Activated CD4-positive, alpha-beta memory T cell treated with anti-CD3 and anti-CD28 coated beads, Interleukin-2, amount 10 ng/mL, durations not matched to agents 7 days and 5 days (primary cell): ENCODE data around the gene CBARP. TPM values are rescaled to one million over a fixed set of nuclear protein-coding genes. Genes with fewer than 3 reads are reported as not detected.

Source experiments
- CTCF ChIA-PET: fragments of 350-600 bp; sonication (Branson Sonifier 250); formaldehyde crosslinking; loops from one replicate; lab custom pipeline; 2021; ENCODE audit warnings: antibody characterized with exemption, inconsistent platforms; lab: Charles Lee
- POLR2A ChIA-PET: fragments of 350-600 bp; sonication (Branson Sonifier 250); formaldehyde crosslinking; loops from one replicate; lab custom pipeline; 2021; ENCODE audit warnings: antibody characterized with exemption; lab: Charles Lee
- DNase-seq: peaks from one replicate; pipeline ENCODE4 v3.0.0-alpha.2; 2020
- H3K27ac Mint-ChIP-seq: one replicate; pipeline ENCODE4 v1.8.0; 2021; ENCODE audit warnings: mild to moderate bottlenecking, mixed read lengths
- H3K27me3 Mint-ChIP-seq: one replicate; pipeline ENCODE4 v1.8.0; 2021; ENCODE audit warnings: mixed read lengths
- H3K36me3 Mint-ChIP-seq: one replicate; pipeline ENCODE4 v1.8.0; 2021; ENCODE audit warnings: low read depth, mixed read lengths
- H3K4me1 Mint-ChIP-seq: one replicate; pipeline ENCODE4 v1.8.0; 2021; ENCODE audit warnings: mixed read lengths
- H3K4me3 Mint-ChIP-seq: one replicate; pipeline ENCODE4 v1.8.0; 2021; ENCODE audit warnings: mild to moderate bottlenecking, mixed read lengths
- H3K9me3 Mint-ChIP-seq: one replicate; pipeline ENCODE4 v1.8.0; 2021; ENCODE audit warnings: mixed read lengths
- total RNA-seq, 2 experiments: library from RNA; stranded (reverse); gene quantifications; one replicate each; pipeline ENCODE4 v1.2.3, GENCODE V29; 2021

The CBARP gene
- total RNA-seq, 2 experiments from 2014 or later: 0.35 to 0.55 TPM

DNA sequence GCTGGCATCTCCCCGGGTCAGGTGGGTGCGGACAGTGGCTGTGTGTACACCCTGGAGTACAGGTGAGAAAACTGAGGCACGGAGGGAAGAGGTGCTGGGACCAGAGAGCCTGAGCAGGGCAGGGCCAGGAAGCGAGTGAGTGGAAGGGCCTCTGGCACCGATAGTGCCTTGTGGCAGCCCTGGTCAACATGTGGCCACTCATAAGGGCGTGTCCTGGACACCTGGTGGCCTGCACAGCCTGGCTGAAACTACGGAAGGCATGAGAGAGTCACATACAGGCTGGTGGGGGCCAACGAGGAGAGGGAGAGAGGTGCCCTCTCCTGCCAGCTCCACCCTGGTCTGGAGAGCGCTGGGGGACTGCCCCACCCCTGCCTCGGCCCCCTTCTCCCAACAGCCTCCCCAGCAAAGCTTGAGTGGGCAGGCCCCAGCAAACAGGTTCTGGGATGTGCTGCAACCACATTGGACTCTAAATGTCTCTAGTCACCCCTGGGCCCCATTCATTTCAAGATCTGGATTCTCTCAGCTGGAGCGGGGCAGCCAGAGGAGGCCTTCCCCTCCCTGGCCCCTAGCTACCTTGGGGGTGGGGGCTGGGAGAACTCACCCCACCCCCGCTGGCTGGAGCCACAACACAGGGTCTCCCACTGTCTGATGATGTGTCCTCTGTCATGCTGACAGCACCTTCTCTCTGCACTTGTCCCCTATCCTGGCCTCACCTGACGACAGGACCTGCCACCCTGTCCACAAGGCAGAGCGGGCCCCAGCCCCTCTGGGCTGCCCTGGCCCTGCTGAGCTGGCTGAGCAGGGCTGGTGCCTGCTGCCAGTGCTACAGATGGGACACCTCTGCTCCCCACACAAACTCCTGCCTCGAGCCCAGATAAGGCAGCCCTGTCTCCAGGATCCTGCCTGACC lies 5.8 kb downstream of the CBARP start:
- H3K9me3 Mint-ChIP-seq: no peaks in the 10 kb centered on the region
- DNase-seq: no peak
- H3K27ac Mint-ChIP-seq: no peak overlapping the region
- no peak overlapping the region for H3K4me3 Mint-ChIP-seq
- H3K27me3 Mint-ChIP-seq: peaks cover 2% of the 10 kb centered on the region
- H3K4me1 Mint-ChIP-seq: no peaks in the 10 kb centered on the region
- POLR2A ChIA-PET: no interaction called here
- H3K36me3 Mint-ChIP-seq: peaks cover 4% of the 10 kb centered on the region
- CTCF ChIA-PET: no interaction called here

DNA sequence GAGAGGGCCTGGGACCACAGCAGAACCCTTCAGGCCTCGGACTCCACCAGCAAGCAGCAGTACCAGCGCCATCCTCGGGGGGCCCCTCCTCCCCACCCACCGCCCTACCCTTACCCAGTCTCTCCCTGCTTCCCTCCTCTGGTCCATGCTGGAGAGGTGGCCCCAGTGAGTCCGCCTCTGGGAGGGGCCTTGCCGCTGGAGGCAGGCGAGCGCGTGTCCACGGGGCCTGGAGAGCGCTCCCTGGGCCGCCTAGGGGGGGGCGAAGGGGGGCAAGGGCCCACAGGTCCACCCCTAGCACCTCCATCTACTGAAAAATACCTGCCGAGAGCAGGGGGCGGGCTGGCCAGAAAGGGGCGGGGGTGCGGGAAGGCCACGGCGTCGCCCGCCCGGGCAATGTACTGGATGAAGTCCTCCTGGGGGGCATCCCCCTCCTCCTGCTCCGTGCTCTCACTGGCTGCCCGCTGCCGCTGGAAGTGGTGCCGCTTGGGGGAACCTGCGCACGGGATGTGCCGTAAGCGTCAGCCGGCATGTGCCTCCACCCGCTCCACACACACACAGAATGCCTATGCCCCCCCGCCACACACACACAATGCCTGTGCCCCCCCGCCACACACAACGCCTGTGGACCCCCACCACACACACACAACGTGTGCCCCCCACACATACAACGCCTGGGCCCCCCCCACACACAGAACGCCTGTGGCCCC lies 6.9 kb downstream of the CBARP start:
- Mint-ChIP-seq H3K27ac (no peak overlapping the region), H3K36me3 (peaks cover 4% of the 10 kb centered on the region), H3K4me1 (no peaks in the 10 kb centered on the region), H3K4me3 (no peak overlapping the region), H3K9me3 (no peaks in the 10 kb centered on the region), H3K27me3 (peaks cover 1% of the 10 kb centered on the region)
- POLR2A ChIA-PET: no interaction called here
- CTCF ChIA-PET: no interaction called here
- DNase-seq: no peak

DNA sequence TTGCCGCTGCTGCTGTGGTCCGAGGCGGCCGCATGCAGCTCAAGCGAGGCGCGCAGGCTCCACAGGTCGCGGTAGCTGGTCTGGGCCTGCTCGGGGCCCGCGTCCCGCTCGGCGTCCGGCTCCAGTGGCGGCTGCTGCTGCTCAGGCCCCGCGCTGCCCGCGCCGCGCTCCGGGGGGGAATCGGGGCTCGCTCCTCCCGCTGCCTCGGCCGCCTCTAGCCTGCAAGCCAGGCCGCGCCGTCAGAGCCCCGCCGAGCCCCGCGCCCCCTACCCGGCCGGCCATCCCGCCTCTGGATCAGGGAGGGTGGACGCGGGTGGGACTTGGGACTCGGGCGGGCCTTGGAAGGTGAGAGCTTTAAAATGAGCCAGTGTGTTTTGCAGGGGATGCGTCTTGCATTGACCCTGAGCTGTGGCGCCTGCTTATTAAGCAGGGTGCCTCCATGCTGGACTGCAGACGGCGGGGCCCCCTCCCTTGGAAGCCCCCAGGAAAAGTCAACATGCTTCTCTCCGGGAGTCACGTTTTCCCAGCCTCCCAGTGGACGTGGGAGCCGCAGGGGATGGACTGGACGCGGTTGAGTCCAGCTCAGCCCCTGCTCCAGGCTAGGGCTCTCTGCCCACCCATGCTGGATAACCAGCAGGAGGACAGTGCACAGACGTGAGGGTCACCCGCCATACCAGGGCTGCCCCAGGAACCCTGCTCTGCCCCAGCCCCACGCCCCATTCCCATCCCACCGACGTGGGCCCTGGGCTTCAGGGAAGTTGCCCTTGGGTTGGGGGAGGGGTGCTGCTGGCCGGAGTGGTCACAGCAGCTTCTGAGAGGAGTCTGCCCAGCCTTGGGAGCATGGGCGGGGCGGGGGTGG lies 7.7 kb downstream of the CBARP start:
- Mint-ChIP-seq H3K9me3 (no peaks in the 10 kb centered on the region), H3K4me1 (no peaks in the 10 kb centered on the region), H3K27me3 (no peaks in the 10 kb centered on the region), H3K27ac (no peak overlapping the region), H3K4me3 (no peak overlapping the region), H3K36me3 (peaks cover 4% of the 10 kb centered on the region)
- DNase-seq: no peak
- ChIA-PET POLR2A (no interaction called here), CTCF (no interaction called here)

DNA sequence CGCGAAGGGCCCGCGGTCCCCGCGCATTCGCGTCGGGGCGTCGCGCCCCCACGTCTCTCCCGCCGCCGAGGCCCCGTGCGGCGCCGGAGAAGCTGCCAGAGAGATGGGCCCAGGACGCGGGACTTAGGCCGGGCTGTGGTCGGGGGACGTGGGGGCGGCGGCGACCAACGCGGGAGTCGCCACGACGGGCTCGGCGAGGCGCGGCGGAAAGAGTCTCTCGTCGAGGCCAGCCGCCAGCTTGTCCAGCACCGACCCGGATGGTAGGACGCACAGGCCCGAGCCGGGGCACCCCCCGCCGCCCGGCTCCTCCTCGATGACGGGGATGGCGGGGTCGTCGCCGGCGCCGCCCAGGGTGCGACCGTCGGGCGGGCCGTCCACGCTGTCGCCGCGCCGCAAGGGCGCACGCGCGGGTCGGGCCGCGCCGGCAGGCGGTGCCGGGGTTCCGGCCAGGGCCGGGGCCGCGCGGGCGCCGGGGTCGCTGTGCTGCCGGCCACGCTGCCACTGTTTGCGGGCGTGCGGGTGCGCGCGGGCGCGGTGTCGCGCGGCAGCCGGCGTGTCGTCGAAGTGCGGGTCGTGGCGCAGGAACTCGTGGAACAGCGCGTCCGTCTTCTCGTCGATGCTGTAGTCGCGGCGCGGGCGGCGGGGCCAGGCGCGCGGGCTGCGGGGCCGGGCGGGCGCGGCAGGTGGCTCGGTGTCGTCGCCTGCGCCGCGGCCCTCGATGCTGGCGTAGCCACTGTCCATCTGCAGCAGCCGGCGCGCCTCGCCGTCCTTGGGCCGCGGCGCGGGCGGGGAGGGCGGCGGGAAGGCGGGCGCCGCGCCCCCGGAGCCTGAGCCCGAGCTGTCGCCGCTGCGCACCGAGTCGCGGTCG lies 8.5 kb downstream of the CBARP start:
- Mint-ChIP-seq H3K27ac (no peak overlapping the region), H3K9me3 (no peaks in the 10 kb centered on the region), H3K36me3 (peaks cover 4% of the 10 kb centered on the region), H3K4me3 (no peak overlapping the region), H3K4me1 (no peaks in the 10 kb centered on the region), H3K27me3 (no peaks in the 10 kb centered on the region)
- no peak for DNase-seq
- ChIA-PET POLR2A (no interaction called here), CTCF (no interaction called here)

DNA sequence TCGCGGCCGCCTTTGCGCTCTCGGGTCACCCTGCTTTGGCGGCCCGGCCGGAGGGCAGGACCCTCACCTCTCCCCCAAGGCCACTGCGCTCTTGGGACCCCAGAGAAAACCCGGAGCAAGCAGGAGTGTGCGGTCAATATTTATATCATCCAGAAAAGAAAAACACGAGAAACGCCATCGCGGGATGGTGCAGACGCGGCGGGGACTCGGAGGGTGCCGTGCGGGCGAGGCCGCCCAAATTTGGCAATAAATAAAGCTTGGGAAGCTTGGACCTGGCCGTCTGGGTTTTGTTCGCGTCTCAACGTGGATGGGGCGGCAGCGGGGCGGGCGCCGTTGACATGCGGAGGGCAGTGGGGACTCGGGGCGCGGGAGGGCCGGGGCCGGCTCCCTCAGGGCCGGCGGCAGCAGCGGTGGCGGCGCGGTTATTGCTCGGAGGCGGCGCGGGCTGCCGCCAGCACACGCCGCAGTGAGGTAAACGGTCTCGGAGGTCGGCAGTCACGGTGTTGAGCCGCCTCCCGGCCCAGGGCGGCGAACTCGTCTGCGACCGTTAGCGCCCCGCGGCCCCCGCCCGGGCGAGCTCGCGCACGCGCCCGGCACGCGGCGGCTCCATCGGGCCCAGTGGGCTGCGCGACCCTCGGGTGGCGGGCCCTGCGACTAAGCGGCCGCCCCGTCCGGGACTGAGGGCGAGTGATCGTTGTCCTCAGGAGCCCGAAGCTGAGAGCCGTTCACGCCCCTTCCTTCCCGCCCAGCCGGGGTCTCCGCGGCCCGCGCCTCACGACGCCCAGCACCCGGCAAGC lies 9.4 kb downstream of the CBARP start:
- no peaks in the 10 kb centered on the region for H3K27me3 Mint-ChIP-seq
- POLR2A ChIA-PET: no interaction called here
- H3K27ac Mint-ChIP-seq: no peak overlapping the region
- CTCF ChIA-PET: no interaction called here
- H3K9me3 Mint-ChIP-seq: no peaks in the 10 kb centered on the region
- H3K4me3 Mint-ChIP-seq: no peak overlapping the region
- peaks cover 4% of the 10 kb centered on the region for H3K36me3 Mint-ChIP-seq
- DNase-seq: no peak
- no peaks in the 10 kb centered on the region for H3K4me1 Mint-ChIP-seq

DNA sequence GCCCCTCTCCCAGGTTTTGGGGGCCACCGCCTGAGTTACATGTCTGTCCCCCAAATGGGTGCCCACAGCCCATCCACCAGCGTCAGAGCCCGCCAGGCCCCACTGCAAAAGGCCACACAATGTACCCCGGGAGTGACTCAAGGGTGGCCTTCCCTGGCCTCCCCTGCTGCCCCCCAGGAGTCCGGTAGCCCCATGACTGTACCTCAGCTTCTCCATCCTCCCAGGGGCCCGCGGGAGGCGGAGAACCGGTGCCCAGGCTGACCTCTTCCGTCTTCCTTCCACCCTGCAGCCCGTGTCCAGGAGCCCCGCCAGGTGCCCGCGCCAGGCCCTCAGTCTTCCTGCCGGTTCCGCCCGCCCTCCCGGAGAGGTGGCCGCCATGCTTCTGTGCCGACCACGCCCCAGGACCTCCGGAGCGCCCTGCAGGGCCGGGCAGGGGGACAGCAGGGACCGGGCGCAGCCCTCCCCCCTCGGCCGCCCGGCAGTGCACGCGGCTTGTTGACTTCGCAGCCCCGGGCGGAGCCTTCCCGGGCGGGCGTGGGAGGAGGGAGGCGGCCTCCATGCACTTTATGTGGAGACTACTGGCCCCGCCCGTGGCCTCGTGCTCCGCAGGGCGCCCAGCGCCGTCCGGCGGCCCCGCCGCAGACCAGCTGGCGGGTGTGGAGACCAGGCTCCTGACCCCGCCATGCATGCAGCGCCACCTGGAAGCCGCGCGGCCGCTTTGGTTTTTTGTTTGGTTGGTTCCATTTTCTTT lies 10.3 kb downstream of the CBARP start:
- ChIA-PET CTCF (no interaction called here), POLR2A (no interaction called here)
- no peak overlapping the region for H3K27ac Mint-ChIP-seq
- no peaks in the 10 kb centered on the region for H3K9me3 Mint-ChIP-seq
- H3K4me1 Mint-ChIP-seq: no peaks in the 10 kb centered on the region
- DNase-seq: no peak
- H3K36me3 Mint-ChIP-seq: peaks cover 4% of the 10 kb centered on the region
- H3K4me3 Mint-ChIP-seq: no peak overlapping the region
- H3K27me3 Mint-ChIP-seq: no peaks in the 10 kb centered on the region

DNA sequence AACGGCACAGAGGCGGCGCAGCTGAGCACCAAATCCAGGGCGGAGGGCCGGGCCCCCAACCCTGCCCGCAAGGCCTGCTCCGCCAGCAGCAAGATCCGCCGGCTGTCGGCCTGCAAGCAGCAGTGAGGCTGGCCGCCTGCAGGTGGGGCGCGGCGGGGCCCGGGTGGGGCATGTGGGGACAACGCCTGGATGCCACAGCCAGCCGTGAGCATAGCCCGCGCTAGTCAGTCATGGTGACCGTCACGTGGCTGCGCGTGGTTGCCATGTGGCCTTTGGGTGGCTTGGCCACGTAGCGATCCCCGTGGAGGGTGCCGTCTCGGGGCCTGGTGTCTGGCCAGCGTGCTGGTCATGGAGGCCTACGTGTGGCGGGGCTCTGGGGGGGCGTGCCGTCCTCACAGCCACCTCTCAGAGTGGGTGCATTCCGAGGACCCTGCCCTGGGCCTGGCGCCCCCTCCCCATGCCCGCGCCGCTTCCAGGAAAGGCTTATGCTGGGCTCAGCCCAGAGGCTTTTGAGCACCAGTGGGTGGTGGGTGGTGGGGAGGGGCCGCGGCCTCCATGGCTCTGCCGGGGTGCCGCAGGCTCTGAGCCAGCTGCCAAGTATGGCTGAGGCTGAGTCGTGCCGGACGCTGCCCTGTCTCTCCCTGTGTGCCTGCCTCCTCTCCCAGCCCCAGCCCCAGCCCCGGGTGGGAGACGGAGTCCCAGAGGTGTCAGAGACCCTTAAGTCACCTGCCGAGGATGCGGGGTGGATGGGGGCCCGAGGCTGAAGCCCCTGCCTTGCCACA lies 11.1 kb downstream of the CBARP start:
- H3K27ac Mint-ChIP-seq: no peak overlapping the region
- H3K4me1 Mint-ChIP-seq: no peaks in the 10 kb centered on the region
- ChIA-PET POLR2A (interaction anchor here (1.3 kb wide), 1 partner anchor 9 kb away, joined by 3 read pairs; no protein-coding TSS in a partner anchor), CTCF (no interaction called here)
- no peaks in the 10 kb centered on the region for H3K9me3 Mint-ChIP-seq
- H3K27me3 Mint-ChIP-seq: no peaks in the 10 kb centered on the region
- no peak for DNase-seq
- no peak overlapping the region for H3K4me3 Mint-ChIP-seq
- peaks cover 4% of the 10 kb centered on the region for H3K36me3 Mint-ChIP-seq

DNA sequence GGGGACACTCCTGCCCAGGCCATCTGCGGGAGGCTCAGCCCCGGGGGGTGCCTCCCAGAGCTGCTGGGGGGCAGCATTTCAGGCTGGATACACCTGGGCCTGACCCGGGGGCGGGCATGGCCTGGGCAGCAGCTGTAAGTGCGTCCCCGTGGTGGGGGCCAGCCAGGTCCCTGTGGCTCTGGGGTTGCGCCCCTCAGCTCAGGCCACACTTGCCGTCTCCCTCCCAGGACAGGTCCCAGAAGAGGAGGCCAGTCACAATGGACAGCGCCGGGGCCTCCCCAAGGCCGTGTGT lies 11.6 kb downstream of the CBARP start:
- POLR2A ChIA-PET: interaction anchor here (1.3 kb wide), 1 partner anchor 9 kb away, joined by 3 read pairs; no protein-coding TSS in a partner anchor
- CTCF ChIA-PET: no interaction called here

DNA sequence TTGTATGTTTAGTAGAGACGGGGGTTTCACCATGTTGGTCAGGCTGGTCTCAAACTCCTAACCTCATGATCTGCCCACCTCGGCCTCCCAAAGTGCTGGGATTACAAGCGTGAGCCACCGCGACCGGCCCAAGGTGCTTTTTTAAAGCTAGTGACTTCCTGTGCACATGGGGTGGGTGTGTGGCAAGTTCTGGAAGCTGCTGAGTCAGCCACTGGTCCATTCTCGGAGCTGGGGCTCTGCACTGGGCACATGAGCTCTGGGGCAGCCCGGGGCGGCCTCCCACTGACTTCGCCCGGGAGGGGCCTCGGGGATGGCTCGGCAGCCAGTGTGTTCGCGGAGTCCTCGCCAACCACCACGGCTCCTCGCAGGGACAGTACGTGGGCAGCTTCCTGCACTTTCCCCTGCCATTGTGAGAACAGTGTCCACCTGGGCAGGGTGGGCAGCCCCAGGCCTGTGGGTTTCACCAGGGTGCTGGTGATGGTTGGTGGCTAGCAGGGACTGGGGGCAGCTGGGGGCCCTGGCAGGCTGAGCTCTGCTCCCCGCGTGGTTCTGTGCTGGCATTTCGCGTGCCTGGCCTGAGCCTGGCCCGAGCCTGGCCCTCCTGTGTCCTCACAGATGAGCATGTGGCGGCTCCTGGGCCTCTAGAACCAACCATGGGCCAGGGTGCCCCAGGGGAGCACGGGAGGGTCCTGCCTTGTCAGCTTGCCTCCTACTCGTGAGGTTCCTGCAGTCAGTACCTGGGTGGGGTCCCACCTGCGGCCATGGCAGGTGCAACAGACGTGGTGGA lies 12.2 kb downstream of the CBARP start:
- Mint-ChIP-seq H3K27ac (no peak overlapping the region), H3K9me3 (no peaks in the 10 kb centered on the region), H3K27me3 (no peaks in the 10 kb centered on the region), H3K4me3 (no peak overlapping the region), H3K36me3 (peaks cover 7% of the 10 kb centered on the region), H3K4me1 (no peaks in the 10 kb centered on the region)
- no peak for DNase-seq
- POLR2A ChIA-PET: interaction anchor here (0.6 to 1.3 kb wide), 4 partner anchors 8 to 76 kb away, joined by 3 read pairs; partner anchors contain the start of gene FAM174C
- CTCF ChIA-PET: interaction anchor here (0.7 kb wide), 1 partner anchor 12 kb away, joined by 4 read pairs; no protein-coding TSS in a partner anchor

More for the DNA sequence above, 11.6 kb downstream of the CBARP start:
- no peak for DNase-seq
- Mint-ChIP-seq H3K9me3 (no peaks in the 10 kb centered on the region), H3K4me3 (no peak overlapping the region), H3K36me3 (peaks cover 4% of the 10 kb centered on the region), H3K27me3 (no peaks in the 10 kb centered on the region), H3K27ac (no peak overlapping the region), H3K4me1 (no peaks in the 10 kb centered on the region)

DNA sequence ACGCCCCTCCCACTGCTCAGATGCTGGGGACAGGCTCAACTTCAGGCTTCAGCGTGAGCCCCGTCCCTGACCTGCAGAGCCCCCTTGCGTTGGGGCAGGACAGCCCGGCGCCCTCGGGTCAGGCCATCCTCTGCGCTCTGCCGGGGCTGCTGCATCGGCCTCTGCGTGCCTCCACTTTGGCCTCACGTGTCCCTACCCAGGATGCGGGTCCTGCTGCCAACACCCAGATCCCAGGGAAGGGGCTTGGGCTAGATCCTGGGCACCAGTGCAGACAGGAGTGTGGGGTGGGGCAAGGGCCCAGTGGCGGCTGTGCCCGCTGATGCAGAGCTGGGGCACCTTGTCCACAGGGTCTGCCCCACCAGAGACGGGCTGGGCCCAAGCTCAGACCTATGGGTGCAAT lies 13.0 kb downstream of the CBARP start:
- ChIA-PET POLR2A (interaction anchor here (0.6 to 0.9 kb wide), 2 partner anchors 10 to 76 kb away, joined by 3 read pairs; no protein-coding TSS in a partner anchor), CTCF (no interaction called here)
- no peaks in the 10 kb centered on the region for H3K4me1 Mint-ChIP-seq
- H3K36me3 Mint-ChIP-seq: peaks cover 7% of the 10 kb centered on the region
- no peak overlapping the region for H3K4me3 Mint-ChIP-seq
- no peak overlapping the region for H3K27ac Mint-ChIP-seq
- H3K27me3 Mint-ChIP-seq: no peaks in the 10 kb centered on the region
- no peaks in the 10 kb centered on the region for H3K9me3 Mint-ChIP-seq
- no peak for DNase-seq
